Measurements from ENCODE around the gene CYLD. TPM values are rescaled to one million over a fixed set of nuclear protein-coding genes. Genes with fewer than 3 reads are reported as not detected.

Gene CYLD
- total and polyA plus RNA-seq, 2 experiments from 2014 or later: 6.9 to 30.9 TPM

GRCh38 chr16:50838885-50839284 is 97.0 kb downstream of the CYLD start (continued):
- no peak for TF ChIP-seq ZNF462 (CRISPR knock-in tag; IDR thresholded peaks at IDR 0.05)
- no peak for TF ChIP-seq ZNF114 (CRISPR knock-in tag; IDR thresholded peaks at IDR 0.05)
- TF ChIP-seq POLR2AphosphoS5 (IDR thresholded peaks at IDR 0.05; ENCODE audit: low read depth): no peak
- TF ChIP-seq STAT1 (IDR thresholded peaks at IDR 0.05; ENCODE audit: unreplicated experiment): no peak
- TF ChIP-seq EZH2 (IDR thresholded peaks at IDR 0.05; ENCODE audit: low read depth, unreplicated experiment): no peak

GRCh38 chr16:50839356-50839755 is 97.5 kb downstream of the CYLD start:
- no peak overlapping the region for H3K27ac Mint-ChIP-seq
- no peak overlapping the region for H3K4me3 Mint-ChIP-seq
- DNase-seq (ENCODE audit: low spot score) (no peak), ATAC-seq (no peak)
- peaks cover 22% of the 10 kb centered on the region; the same call in 2 of the 3 replicates for H3K4me1 Mint-ChIP-seq
- Histone ChIP-seq H3K79me2 (replicated peaks; ENCODE audit: insufficient read depth) (no peaks in the 10 kb centered on the region), H3K4me3 (no peak overlapping the region), H3K27ac (ENCODE audit: low read depth) (no peak overlapping the region), H3K27me3 (ENCODE audit: insufficient read depth) (0 out of 2 replicates have a peak, but pooled peaks cover 6% of the 10 kb centered on the region), H3K36me3 (ENCODE audit: insufficient read depth) (no peaks in the 10 kb centered on the region), H3F3A (replicated peaks; ENCODE audit: low read depth) (no peaks in the 10 kb centered on the region), H3K4me1 (ENCODE audit: insufficient read depth) (0 out of 2 replicates have a peak, but pooled peaks cover 3% of the 10 kb centered on the region), H3K4me2 (no peak overlapping the region), H3K9me2 (ENCODE audit: insufficient read depth) (no peaks in the 10 kb centered on the region; the same call in 1 of the 2 replicates), H4K20me1 (replicated peaks; ENCODE audit: insufficient read depth) (no peaks in the 10 kb centered on the region), H2AFZ (no peak overlapping the region)
- H3K27me3 Mint-ChIP-seq (ENCODE audit: insufficient read depth, low read depth, poor library complexity): peaks cover 9% of the 10 kb centered on the region
- no peaks in the 10 kb centered on the region; the same call in 2 of the 3 replicates for H3K9me3 Mint-ChIP-seq
- H3K36me3 Mint-ChIP-seq (ENCODE audit: low read depth): no peaks in the 10 kb centered on the region
- TF ChIP-seq EZH2phosphoT487 (IDR thresholded peaks at IDR 0.05; ENCODE audit: unreplicated experiment) (no peak), CTCF (conservative IDR thresholded peaks at IDR 0.05; ENCODE audit: low read depth in 2 of 2) (no peak), ZNF114 (CRISPR knock-in tag; IDR thresholded peaks at IDR 0.05) (no peak), JUNB (IDR thresholded peaks at IDR 0.05; ENCODE audit: unreplicated experiment) (no peak), EZH2 (IDR thresholded peaks at IDR 0.05; ENCODE audit: low read depth, unreplicated experiment) (no peak), ZNF462 (CRISPR knock-in tag; IDR thresholded peaks at IDR 0.05) (no peak)

Data from GM23338 (cell line).